SK-N-SH treated with all-trans-retinoic acid at 6 μM for 48 hours (cell line): ENCODE results near the gene MIOX.

Experiments
- ATAC-seq: fragments of 200-7000 bp; cut with Tn5 transposase; 3 replicates; pipeline ENCODE4 v1.9.1; 2020; ENCODE audit warnings: mild to moderate bottlenecking, moderate library complexity
- BACH2 ChIP-seq: fragments of 250-450 bp; sonication (Bioruptor Pico); IDR thresholded peaks from 2 replicates; pipeline ENCODE4 v1.9.0; 2021; ENCODE audit warnings: mild to moderate bottlenecking, borderline replicate concordance
- ESRRG ChIP-seq: fragments of 250-450 bp; sonication (Bioruptor Pico); IDR thresholded peaks from 2 replicates; pipeline ENCODE4 v1.6.1; 2021; ENCODE audit warnings: mild to moderate bottlenecking
- GLIS3 ChIP-seq: fragments of 250-450 bp; sonication (Bioruptor Pico); IDR thresholded peaks from 2 replicates; pipeline ENCODE4 v1.5.0; 2020; ENCODE audit warnings: mild to moderate bottlenecking, moderate library complexity
- RARB ChIP-seq: fragments of 250-450 bp; sonication (Bioruptor Pico); IDR thresholded peaks from 2 replicates; pipeline ENCODE4 v1.8.0; 2021; ENCODE audit warnings: mild to moderate bottlenecking, moderate library complexity
- ZC3H10 ChIP-seq: fragments of 250-450 bp; sonication (Bioruptor Pico); IDR thresholded peaks from 2 replicates; pipeline ENCODE4 v1.5.1; 2021; ENCODE audit warnings: mild to moderate bottlenecking, moderate library complexity
- ZFP3 ChIP-seq: fragments of 250-450 bp; sonication (Bioruptor Pico); IDR thresholded peaks from 2 replicates; pipeline ENCODE4 v1.5.0; 2020; ENCODE audit warnings: mild to moderate bottlenecking, moderate library complexity
- ZFP30 ChIP-seq: fragments of 450-650 bp; formaldehyde crosslinking; IDR thresholded peaks from 2 replicates; pipeline ENCODE4 v1.5.0; 2022; ENCODE audit warnings: mild to moderate bottlenecking, moderate library complexity
- ZNF565 ChIP-seq: fragments of 450-650 bp; formaldehyde crosslinking; conservative IDR thresholded peaks from 2 replicates; pipeline ENCODE4 v1.5.0; 2020; ENCODE audit warnings: low read depth, mild to moderate bottlenecking, moderate library complexity
- ZNF70 ChIP-seq: fragments of 450-650 bp; formaldehyde crosslinking; IDR thresholded peaks from 2 replicates; pipeline ENCODE4 v1.5.0; 2020; ENCODE audit warnings: mild to moderate bottlenecking, moderate library complexity
- ZNF8 ChIP-seq: fragments of 450-650 bp; formaldehyde crosslinking; IDR thresholded peaks from 2 replicates; pipeline ENCODE4 v1.5.0; 2020; ENCODE audit warnings: mild to moderate bottlenecking, moderate library complexity
- TF ChIP-seq, protein P1 (sequence below): fragments of 250-450 bp; sonication (Bioruptor Pico); IDR thresholded peaks from 2 replicates; pipeline ENCODE4 v1.8.0; 2021; ENCODE audit warnings: low read depth, mild to moderate bottlenecking, moderate library complexity, borderline replicate concordance
- TF ChIP-seq, protein P2 (sequence below): fragments of 250-450 bp; sonication (Bioruptor Pico); IDR thresholded peaks from 2 replicates; pipeline ENCODE4 v1.8.0; 2020; ENCODE audit warnings: mild to moderate bottlenecking, moderate library complexity, borderline replicate concordance
- TF ChIP-seq, protein P3 (sequence below): fragments of 250-450 bp; sonication (Bioruptor Pico); IDR thresholded peaks from 2 replicates; pipeline ENCODE4 v1.5.1; 2020; ENCODE audit warnings: low read depth, mild to moderate bottlenecking, moderate library complexity
- TF ChIP-seq, protein P4 (sequence below): fragments of 250-450 bp; sonication (Bioruptor Pico); IDR thresholded peaks from 2 replicates; pipeline ENCODE4 v1.5.1; 2021; ENCODE audit warnings: mild to moderate bottlenecking, moderate library complexity

MIOX gene

DNA sequence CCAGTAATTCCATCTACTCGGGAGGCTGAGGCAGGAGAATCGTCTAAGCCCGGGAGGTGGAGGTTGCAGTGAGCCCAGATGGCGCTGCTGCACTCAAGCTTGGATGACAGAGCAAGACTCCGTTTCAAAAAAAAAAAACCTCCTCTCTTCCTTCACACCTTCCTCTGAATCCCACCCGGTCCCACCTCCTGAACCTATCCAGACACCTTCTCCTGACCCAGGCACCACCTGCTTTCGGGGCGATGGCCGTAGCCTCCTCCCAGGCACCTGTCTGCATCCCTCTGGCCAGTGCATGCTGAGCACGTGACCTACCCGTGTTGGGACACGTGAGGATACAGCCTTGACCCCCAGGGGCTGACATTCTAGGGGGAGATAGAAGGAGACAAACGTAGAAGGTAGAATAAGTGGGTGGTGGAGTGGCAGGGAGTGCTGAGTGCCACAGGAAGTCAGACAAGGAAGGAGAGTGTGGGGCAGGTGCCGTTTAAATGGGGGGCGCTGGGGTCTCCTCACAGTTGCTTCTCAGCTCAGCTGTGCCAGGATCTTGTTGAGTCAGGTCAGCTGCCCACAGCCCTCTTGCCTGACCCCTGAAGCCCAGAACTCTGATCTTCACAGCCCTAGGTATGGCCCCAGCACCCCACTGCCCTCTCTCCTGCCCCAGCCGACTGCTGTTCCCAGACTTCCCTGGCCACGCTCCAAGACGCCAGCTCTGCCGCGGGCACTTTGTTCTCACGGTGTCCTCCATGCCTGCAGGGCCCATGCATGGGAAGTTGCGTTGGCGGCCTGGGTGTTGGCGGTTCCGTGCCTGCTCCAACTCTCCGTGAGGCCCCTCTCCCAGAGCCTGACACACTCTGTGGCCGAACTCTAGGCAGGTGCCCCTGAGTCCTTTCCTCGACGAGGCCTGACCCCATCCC lies 1.2 kb upstream of the MIOX start:
- no peak for TF ChIP-seq ESRRG (CRISPR knock-in tag)
- TF ChIP-seq, protein P1, sequence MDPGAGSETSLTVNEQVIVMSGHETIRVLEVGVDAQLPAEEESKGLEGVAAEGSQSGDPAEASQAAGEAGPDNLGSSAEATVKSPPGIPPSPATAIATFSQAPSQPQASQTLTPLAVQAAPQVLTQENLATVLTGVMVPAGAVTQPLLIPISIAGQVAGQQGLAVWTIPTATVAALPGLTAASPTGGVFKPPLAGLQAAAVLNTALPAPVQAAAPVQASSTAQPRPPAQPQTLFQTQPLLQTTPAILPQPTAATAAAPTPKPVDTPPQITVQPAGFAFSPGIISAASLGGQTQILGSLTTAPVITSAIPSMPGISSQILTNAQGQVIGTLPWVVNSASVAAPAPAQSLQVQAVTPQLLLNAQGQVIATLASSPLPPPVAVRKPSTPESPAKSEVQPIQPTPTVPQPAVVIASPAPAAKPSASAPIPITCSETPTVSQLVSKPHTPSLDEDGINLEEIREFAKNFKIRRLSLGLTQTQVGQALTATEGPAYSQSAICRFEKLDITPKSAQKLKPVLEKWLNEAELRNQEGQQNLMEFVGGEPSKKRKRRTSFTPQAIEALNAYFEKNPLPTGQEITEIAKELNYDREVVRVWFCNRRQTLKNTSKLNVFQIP (CRISPR knock-in tag), result no peak
- TF ChIP-seq ZNF70 (CRISPR knock-in tag), result no peak
- TF ChIP-seq, protein P2, sequence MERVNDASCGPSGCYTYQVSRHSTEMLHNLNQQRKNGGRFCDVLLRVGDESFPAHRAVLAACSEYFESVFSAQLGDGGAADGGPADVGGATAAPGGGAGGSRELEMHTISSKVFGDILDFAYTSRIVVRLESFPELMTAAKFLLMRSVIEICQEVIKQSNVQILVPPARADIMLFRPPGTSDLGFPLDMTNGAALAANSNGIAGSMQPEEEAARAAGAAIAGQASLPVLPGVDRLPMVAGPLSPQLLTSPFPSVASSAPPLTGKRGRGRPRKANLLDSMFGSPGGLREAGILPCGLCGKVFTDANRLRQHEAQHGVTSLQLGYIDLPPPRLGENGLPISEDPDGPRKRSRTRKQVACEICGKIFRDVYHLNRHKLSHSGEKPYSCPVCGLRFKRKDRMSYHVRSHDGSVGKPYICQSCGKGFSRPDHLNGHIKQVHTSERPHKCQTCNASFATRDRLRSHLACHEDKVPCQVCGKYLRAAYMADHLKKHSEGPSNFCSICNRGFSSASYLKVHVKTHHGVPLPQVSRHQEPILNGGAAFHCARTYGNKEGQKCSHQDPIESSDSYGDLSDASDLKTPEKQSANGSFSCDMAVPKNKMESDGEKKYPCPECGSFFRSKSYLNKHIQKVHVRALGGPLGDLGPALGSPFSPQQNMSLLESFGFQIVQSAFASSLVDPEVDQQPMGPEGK, result no peak
- no peak for TF ChIP-seq ZFP30 (CRISPR knock-in tag)
- TF ChIP-seq RARB, result no peak
- TF ChIP-seq, protein P3, sequence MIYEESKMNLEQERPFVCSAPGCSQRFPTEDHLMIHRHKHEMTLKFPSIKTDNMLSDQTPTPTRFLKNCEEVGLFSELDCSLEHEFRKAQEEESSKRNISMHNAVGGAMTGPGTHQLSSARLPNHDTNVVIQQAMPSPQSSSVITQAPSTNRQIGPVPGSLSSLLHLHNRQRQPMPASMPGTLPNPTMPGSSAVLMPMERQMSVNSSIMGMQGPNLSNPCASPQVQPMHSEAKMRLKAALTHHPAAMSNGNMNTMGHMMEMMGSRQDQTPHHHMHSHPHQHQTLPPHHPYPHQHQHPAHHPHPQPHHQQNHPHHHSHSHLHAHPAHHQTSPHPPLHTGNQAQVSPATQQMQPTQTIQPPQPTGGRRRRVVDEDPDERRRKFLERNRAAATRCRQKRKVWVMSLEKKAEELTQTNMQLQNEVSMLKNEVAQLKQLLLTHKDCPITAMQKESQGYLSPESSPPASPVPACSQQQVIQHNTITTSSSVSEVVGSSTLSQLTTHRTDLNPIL (CRISPR knock-in tag), result no peak
- TF ChIP-seq, protein P4, sequence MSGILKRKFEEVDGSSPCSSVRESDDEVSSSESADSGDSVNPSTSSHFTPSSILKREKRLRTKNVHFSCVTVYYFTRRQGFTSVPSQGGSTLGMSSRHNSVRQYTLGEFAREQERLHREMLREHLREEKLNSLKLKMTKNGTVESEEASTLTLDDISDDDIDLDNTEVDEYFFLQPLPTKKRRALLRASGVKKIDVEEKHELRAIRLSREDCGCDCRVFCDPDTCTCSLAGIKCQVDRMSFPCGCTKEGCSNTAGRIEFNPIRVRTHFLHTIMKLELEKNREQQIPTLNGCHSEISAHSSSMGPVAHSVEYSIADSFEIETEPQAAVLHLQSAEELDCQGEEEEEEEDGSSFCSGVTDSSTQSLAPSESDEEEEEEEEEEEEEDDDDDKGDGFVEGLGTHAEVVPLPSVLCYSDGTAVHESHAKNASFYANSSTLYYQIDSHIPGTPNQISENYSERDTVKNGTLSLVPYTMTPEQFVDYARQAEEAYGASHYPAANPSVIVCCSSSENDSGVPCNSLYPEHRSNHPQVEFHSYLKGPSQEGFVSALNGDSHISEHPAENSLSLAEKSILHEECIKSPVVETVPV (CRISPR knock-in tag), result no peak
- TF ChIP-seq ZC3H10, result no peak
- TF ChIP-seq ZFP3, result no peak
- no peak for ATAC-seq

DNA sequence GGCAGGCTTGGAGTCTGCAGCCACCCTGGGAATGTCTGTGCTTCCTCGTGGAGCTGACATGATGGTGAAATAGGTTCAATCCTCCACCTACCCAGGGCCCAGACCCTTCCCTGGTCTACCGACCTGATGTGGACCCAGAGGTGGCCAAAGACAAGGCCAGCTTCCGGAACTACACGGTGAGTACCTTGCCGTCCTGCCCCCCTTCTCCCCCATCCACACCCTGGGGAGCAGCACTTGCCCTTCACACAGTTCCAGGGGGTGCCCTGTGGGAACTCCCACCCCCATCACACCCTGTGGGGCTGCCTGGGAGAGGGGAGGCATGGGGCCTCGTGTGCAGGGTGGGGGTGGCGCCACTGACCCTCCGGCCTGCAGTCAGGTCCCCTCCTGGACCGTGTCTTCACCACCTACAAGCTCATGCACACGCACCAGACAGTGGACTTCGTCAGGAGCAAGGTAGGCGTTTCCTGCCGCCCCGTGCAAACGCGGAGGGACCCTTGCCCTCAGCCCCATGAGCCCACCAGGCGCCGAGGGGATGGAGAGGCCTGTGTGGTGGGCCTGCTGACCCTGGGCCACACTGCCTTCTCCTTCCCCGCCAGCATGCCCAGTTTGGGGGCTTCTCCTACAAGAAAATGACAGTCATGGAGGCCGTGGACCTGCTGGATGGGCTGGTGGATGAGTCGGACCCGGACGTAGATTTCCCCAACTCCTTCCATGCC lies 789 bp downstream of the MIOX start:
- no peak; the same call in 2 of the 3 replicates for ATAC-seq
- TF ChIP-seq ZFP3 (no peak), GLIS3 (CRISPR knock-in tag) (no peak), ZNF565 (CRISPR knock-in tag) (no peak), ZNF8 (CRISPR knock-in tag) (no peak)

DNA sequence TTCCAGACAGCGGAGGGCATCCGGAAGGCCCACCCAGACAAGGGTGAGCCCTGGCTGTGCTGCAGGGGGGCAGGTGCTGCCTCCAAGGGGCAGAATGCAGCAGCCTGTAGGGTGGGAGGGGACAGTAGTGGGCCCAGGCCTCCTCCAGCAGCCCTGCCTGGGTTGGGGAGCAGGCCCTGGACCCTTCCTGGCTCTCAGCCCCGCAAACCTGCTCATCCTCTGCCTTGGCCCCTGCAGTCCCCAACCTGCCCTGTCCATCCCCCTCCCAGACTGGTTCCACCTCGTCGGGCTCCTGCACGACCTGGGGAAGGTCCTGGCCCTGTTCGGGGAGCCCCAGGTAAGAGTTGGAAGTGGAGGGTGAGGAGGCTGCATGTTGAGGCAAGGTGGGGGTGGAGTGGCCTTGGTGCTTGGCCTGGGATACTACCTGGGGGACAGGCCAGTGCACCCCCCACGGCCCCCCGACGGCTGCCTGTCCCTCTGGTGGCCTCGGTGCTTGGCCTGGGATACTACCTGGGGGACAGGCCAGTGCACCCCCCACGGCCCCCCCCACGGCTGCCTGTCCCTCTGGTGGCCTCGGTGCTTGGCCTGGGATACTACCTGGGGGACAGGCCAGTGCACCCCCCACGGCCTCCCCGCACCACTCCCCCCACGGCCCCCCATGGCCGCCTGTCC lies 1.5 kb downstream of the MIOX start:
- no peak for ATAC-seq

DNA sequence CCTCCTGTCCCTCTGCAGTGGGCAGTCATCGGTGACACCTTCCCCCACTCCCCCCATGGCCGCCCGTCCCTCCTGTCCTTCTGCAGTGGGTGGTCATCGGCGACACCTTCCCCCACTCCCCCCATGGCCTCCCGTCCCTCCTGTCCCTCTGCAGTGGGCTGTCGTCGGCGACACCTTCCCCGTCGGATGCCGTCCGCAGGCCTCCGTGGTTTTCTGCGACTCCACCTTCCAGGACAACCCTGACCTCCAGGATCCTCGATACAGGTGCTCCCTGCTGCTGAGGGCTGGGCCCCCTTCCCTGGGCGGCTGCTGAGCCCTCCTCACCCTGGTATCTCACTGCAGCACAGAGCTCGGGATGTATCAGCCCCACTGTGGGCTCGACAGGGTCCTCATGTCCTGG lies 2.2 kb downstream of the MIOX start:
- TF ChIP-seq ZNF565 (CRISPR knock-in tag) (no peak), ZFP3 (no peak), ZNF70 (CRISPR knock-in tag) (no peak), BACH2 (no peak), ZNF8 (CRISPR knock-in tag) (no peak), GLIS3 (CRISPR knock-in tag) (no peak), ZFP30 (CRISPR knock-in tag) (no peak)
- TF ChIP-seq, protein P1 (CRISPR knock-in tag), result no peak
- no peak for ATAC-seq

More for the DNA sequence above, 1.5 kb downstream of the MIOX start:
- TF ChIP-seq ESRRG (CRISPR knock-in tag) (no peak), ZC3H10 (no peak)
